Epithelial cell of proximal tubule (primary cell): ENCODE measurements around the gene GALNT12. TPM values are rescaled to one million over a fixed set of nuclear protein-coding genes. Genes with fewer than 3 reads are reported as not detected.

Source experiments
- DNase-seq: peaks from one replicate; pipeline ENCODE4 v3.0.0-alpha.2; 2011; ENCODE audit warnings: low read depth
- H3K4me3 ChIP-seq: 2 replicates; pipeline ENCODE4 v1.5.1; 2011; ENCODE audit warnings: low read depth, mild to moderate bottlenecking, low read length
- CTCF ChIP-seq: conservative IDR thresholded peaks from 2 replicates; pipeline ENCODE4 v1.5.1; 2012; ENCODE audit warnings: low read depth, mild to moderate bottlenecking, low read length
- total RNA-seq: library from RNA; depleted of rRNA; stranded (reverse); fragments of >200 nt; gene quantifications from 2 replicates; pipeline ENCODE4 v1.2.3, GENCODE V29; 2015

Gene GALNT12
- total RNA-seq, 1 donor from 2014 or later, result 19.5 TPM

- TF ChIP-seq CTCF, result no peak
- no peak for DNase-seq
- no peak overlapping the region for H3K4me3 ChIP-seq
These were observed 25.7 kb upstream of the GALNT12 start for GRCh38 chr9:98781588-98782383.

GRCh38 chr9:98783518-98784226, 23.8 kb upstream of the GALNT12 start:
- DNase-seq, result no peak
- TF ChIP-seq CTCF, result no peak
- H3K4me3 ChIP-seq, result no peak overlapping the region

- DNase-seq, result no peak
- no peak overlapping the region for H3K4me3 ChIP-seq
- TF ChIP-seq CTCF, result no peak
These were observed 22.4 kb upstream of the GALNT12 start for GRCh38 chr9:98784831-98785806.

- no peak overlapping the region for H3K4me3 ChIP-seq
- no peak for TF ChIP-seq CTCF
- no peak for DNase-seq
These were observed 20.5 kb upstream of the GALNT12 start for GRCh38 chr9:98786750-98787510.

- no peak for TF ChIP-seq CTCF
- DNase-seq, result no peak
- H3K4me3 ChIP-seq, result no peak overlapping the region
These were observed 19.6 kb upstream of the GALNT12 start for GRCh38 chr9:98787766-98788335.
